ENCODE results near the gene NCBP3.

DNA sequence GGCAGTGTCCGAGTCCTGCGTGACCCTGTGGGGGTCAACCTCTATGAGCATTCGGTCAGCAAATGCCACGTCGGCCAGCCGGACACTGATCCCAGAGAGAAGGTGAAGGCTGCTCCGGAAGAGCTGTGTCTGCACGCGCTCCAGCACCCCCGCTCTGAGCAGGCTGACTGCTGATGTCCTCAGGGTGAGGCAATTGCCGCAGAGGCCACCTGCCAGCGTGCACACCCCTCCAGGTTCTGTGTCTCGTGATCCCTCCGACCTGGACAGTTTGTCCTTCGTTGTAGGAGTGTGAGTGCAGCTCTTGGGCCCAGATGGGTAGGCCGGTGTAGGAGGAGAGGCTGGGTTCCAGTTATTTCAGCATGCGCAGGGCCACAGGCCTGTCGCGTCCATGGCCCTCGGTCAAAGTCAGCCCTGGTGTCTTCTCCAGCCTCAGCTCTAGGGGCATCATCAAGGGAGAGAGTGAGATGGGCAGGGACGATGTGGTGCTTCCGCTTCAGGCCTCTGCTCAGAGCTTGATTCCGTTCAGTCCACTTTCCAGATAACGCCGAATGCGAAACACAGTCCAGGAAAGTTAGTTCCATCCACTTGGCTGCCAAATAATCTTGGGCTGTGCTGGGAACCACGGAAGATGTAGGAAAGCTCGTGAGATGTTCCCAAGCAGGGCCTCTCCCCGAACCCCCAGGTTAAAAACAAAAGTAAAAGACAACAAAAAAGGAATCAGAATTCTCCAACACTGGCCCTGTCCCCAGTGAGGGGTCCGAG is 15.1 kb upstream of the NCBP3 start:
- TF ChIP-seq, protein P1, sequence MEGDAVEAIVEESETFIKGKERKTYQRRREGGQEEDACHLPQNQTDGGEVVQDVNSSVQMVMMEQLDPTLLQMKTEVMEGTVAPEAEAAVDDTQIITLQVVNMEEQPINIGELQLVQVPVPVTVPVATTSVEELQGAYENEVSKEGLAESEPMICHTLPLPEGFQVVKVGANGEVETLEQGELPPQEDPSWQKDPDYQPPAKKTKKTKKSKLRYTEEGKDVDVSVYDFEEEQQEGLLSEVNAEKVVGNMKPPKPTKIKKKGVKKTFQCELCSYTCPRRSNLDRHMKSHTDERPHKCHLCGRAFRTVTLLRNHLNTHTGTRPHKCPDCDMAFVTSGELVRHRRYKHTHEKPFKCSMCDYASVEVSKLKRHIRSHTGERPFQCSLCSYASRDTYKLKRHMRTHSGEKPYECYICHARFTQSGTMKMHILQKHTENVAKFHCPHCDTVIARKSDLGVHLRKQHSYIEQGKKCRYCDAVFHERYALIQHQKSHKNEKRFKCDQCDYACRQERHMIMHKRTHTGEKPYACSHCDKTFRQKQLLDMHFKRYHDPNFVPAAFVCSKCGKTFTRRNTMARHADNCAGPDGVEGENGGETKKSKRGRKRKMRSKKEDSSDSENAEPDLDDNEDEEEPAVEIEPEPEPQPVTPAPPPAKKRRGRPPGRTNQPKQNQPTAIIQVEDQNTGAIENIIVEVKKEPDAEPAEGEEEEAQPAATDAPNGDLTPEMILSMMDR (IDR thresholded peaks at IDR 0.05; ENCODE audit: low read depth, low read length, missing input control): no peak
- no peak for TF ChIP-seq TAF1 (conservative IDR thresholded peaks at IDR 0.05)
- TF ChIP-seq, protein P2, sequence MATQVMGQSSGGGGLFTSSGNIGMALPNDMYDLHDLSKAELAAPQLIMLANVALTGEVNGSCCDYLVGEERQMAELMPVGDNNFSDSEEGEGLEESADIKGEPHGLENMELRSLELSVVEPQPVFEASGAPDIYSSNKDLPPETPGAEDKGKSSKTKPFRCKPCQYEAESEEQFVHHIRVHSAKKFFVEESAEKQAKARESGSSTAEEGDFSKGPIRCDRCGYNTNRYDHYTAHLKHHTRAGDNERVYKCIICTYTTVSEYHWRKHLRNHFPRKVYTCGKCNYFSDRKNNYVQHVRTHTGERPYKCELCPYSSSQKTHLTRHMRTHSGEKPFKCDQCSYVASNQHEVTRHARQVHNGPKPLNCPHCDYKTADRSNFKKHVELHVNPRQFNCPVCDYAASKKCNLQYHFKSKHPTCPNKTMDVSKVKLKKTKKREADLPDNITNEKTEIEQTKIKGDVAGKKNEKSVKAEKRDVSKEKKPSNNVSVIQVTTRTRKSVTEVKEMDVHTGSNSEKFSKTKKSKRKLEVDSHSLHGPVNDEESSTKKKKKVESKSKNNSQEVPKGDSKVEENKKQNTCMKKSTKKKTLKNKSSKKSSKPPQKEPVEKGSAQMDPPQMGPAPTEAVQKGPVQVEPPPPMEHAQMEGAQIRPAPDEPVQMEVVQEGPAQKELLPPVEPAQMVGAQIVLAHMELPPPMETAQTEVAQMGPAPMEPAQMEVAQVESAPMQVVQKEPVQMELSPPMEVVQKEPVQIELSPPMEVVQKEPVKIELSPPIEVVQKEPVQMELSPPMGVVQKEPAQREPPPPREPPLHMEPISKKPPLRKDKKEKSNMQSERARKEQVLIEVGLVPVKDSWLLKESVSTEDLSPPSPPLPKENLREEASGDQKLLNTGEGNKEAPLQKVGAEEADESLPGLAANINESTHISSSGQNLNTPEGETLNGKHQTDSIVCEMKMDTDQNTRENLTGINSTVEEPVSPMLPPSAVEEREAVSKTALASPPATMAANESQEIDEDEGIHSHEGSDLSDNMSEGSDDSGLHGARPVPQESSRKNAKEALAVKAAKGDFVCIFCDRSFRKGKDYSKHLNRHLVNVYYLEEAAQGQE (IDR thresholded peaks at IDR 0.05): no peak
- no peak for TF ChIP-seq JUND (IDR thresholded peaks at IDR 0.05)
- TF ChIP-seq, protein P3, sequence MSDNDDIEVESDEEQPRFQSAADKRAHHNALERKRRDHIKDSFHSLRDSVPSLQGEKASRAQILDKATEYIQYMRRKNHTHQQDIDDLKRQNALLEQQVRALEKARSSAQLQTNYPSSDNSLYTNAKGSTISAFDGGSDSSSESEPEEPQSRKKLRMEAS (IDR thresholded peaks at IDR 0.05): no peak
- TF ChIP-seq NR2F2 (IDR thresholded peaks at IDR 0.05): no peak
- TF ChIP-seq EGR1 (IDR thresholded peaks at IDR 0.05; ENCODE audit: low read depth in 2 of 2): no peak
